ENCODE data around the gene ZEB1. TPM values are rescaled to one million over a fixed set of nuclear protein-coding genes. Genes with fewer than 3 reads are reported as not detected.

The ZEB1 gene
- total RNA-seq, 1 experiment from 2014 or later: 67.3 TPM

- no peak overlapping the region for H3K4me3 ChIP-seq
- H3K4me1 ChIP-seq (replicated peaks): peaks cover 4% of the 10 kb centered on the region
- no peak for DNase-seq (ENCODE audit: low read depth in 1 of 2, low spot score in 2 of 2)
- no peak overlapping the region for H3K27ac ChIP-seq
- no peaks in the 10 kb centered on the region for H3K27me3 ChIP-seq (replicated peaks)
- no peaks in the 10 kb centered on the region for H3K9me3 ChIP-seq (replicated peaks)
- H3K36me3 ChIP-seq: no peaks in the 10 kb centered on the region
Measured at GRCh38 chr10:31303212-31303611, 15.8 kb upstream of the ZEB1 start.

GRCh38 chr10:31304291-31304970 is 14.6 kb upstream of the ZEB1 start:
- no peaks in the 10 kb centered on the region for H3K27me3 ChIP-seq (replicated peaks)
- DNase-seq (ENCODE audit: low read depth in 1 of 2, low spot score in 2 of 2): no peak
- no peak overlapping the region for H3K4me3 ChIP-seq
- H3K27ac ChIP-seq: no peak overlapping the region
- no peaks in the 10 kb centered on the region for H3K9me3 ChIP-seq (replicated peaks)
- no peaks in the 10 kb centered on the region for H3K36me3 ChIP-seq
- peaks cover under 1% of the 10 kb centered on the region; the same call in 1 of the 2 replicates for H3K4me1 ChIP-seq (replicated peaks)

- no peaks in the 10 kb centered on the region for H3K27me3 ChIP-seq (replicated peaks)
- H3K4me1 ChIP-seq (replicated peaks): peaks cover 33% of the 10 kb centered on the region
- no peaks in the 10 kb centered on the region for H3K9me3 ChIP-seq (replicated peaks)
- no peak for DNase-seq (ENCODE audit: low read depth in 1 of 2, low spot score in 2 of 2)
- H3K4me3 ChIP-seq: no peak overlapping the region
- H3K36me3 ChIP-seq: peaks cover 3% of the 10 kb centered on the region
- H3K27ac ChIP-seq: no peak overlapping the region
Measured at GRCh38 chr10:31313396-31313795, 5.6 kb upstream of the ZEB1 start.

- DNase-seq (ENCODE audit: low read depth in 1 of 2, low spot score in 2 of 2): peak in 1 of 2 experiments; percentile 53
Measured at GRCh38 chr10:31314256-31315150, 4.5 kb upstream of the ZEB1 start.

GRCh38 chr10:31315453-31315852 is 3.6 kb upstream of the ZEB1 start:
- peaks cover 33% of the 10 kb centered on the region for H3K4me1 ChIP-seq (replicated peaks)
- peaks cover 17% of the 10 kb centered on the region for H3K36me3 ChIP-seq
- H3K27ac ChIP-seq: peak overlapping the region; percentile 49
- H3K4me3 ChIP-seq: no peak overlapping the region
- H3K27me3 ChIP-seq (replicated peaks): no peaks in the 10 kb centered on the region
- H3K9me3 ChIP-seq (replicated peaks): no peaks in the 10 kb centered on the region
- peak; percentile 56 to 71 for DNase-seq (ENCODE audit: low read depth in 1 of 2, low spot score in 2 of 2)

More at GRCh38 chr10:31314256-31315150, 4.5 kb upstream of the ZEB1 start:
- Histone ChIP-seq H3K4me1 (replicated peaks) (peaks cover 33% of the 10 kb centered on the region), H3K4me3 (no peak overlapping the region), H3K36me3 (peaks cover 12% of the 10 kb centered on the region), H3K9me3 (replicated peaks) (no peaks in the 10 kb centered on the region), H3K27ac (peak overlapping the region; percentile 49), H3K27me3 (replicated peaks) (no peaks in the 10 kb centered on the region)

- peaks cover 42% of the 10 kb centered on the region for H3K4me1 ChIP-seq (replicated peaks)
- H3K9me3 ChIP-seq (replicated peaks): no peaks in the 10 kb centered on the region
- no peak overlapping the region for H3K4me3 ChIP-seq
- peaks cover 20% of the 10 kb centered on the region for H3K36me3 ChIP-seq
- no peak overlapping the region for H3K27ac ChIP-seq
- no peaks in the 10 kb centered on the region for H3K27me3 ChIP-seq (replicated peaks)
- no peak for DNase-seq (ENCODE audit: low read depth in 1 of 2, low spot score in 2 of 2)
Measured at GRCh38 chr10:31317171-31317570, 1.8 kb upstream of the ZEB1 start.

- Histone ChIP-seq H3K4me3 (peak overlapping the region; percentile 95), H3K9me3 (replicated peaks) (no peaks in the 10 kb centered on the region), H3K27me3 (replicated peaks) (no peaks in the 10 kb centered on the region), H3K36me3 (peaks cover 20% of the 10 kb centered on the region), H3K4me1 (replicated peaks) (peaks cover 42% of the 10 kb centered on the region), H3K27ac (peak overlapping the region; percentile 96)
- DNase-seq (ENCODE audit: low read depth in 1 of 2, low spot score in 2 of 2): no peak
Measured at GRCh38 chr10:31317652-31318381, 1.2 kb upstream of the ZEB1 start.

- Histone ChIP-seq H3K36me3 (peaks cover 20% of the 10 kb centered on the region), H3K4me1 (replicated peaks) (peaks cover 42% of the 10 kb centered on the region), H3K27me3 (replicated peaks) (no peaks in the 10 kb centered on the region), H3K4me3 (peak overlapping the region; percentile 95), H3K27ac (peak overlapping the region; percentile 96), H3K9me3 (replicated peaks) (no peaks in the 10 kb centered on the region)
- peak in 1 of 2 experiments; percentile 57 for DNase-seq (ENCODE audit: low read depth in 1 of 2, low spot score in 2 of 2)
Measured at GRCh38 chr10:31318382-31318853, 598 bp upstream of the ZEB1 start.

GRCh38 chr10:31319602-31320549 is 860 bp downstream of the ZEB1 start:
- DNase-seq (ENCODE audit: low read depth in 1 of 2, low spot score in 2 of 2): peak; percentile 40 to 53
- Histone ChIP-seq H3K27ac (peak overlapping the region; percentile 96), H3K27me3 (replicated peaks) (no peaks in the 10 kb centered on the region), H3K9me3 (replicated peaks) (no peaks in the 10 kb centered on the region), H3K4me1 (replicated peaks) (peaks cover 33% of the 10 kb centered on the region), H3K4me3 (peak overlapping the region; percentile 95), H3K36me3 (peaks cover 20% of the 10 kb centered on the region)

GRCh38 chr10:31320550-31321211 is 1.7 kb downstream of the ZEB1 start:
- Histone ChIP-seq H3K4me1 (replicated peaks) (peaks cover 25% of the 10 kb centered on the region), H3K27ac (peak overlapping the region; percentile 57), H3K36me3 (peaks cover 20% of the 10 kb centered on the region), H3K27me3 (replicated peaks) (no peaks in the 10 kb centered on the region), H3K4me3 (peak overlapping the region; percentile 95), H3K9me3 (replicated peaks) (no peaks in the 10 kb centered on the region)
- peak; percentile 49 to 69 for DNase-seq (ENCODE audit: low read depth in 1 of 2, low spot score in 2 of 2)

GRCh38 chr10:31321396-31321941 is 2.5 kb downstream of the ZEB1 start:
- Histone ChIP-seq H3K4me3 (peak overlapping the region; percentile 95), H3K4me1 (replicated peaks) (peaks cover 23% of the 10 kb centered on the region), H3K9me3 (replicated peaks) (no peaks in the 10 kb centered on the region), H3K27ac (no peak overlapping the region), H3K27me3 (replicated peaks) (no peaks in the 10 kb centered on the region), H3K36me3 (peaks cover 20% of the 10 kb centered on the region)
- peak in 1 of 2 experiments; percentile 31 for DNase-seq (ENCODE audit: low read depth in 1 of 2, low spot score in 2 of 2)

- Histone ChIP-seq H3K4me1 (replicated peaks) (peaks cover 14% of the 10 kb centered on the region), H3K36me3 (peaks cover 18% of the 10 kb centered on the region), H3K4me3 (no peak overlapping the region), H3K27ac (no peak overlapping the region), H3K27me3 (replicated peaks) (no peaks in the 10 kb centered on the region), H3K9me3 (replicated peaks) (no peaks in the 10 kb centered on the region)
- no peak for DNase-seq (ENCODE audit: low read depth in 1 of 2, low spot score in 2 of 2)
Measured at GRCh38 chr10:31322647-31323046, 3.6 kb downstream of the ZEB1 start.
